ENCODE results near the gene HOXA5.

Gene HOXA5

GRCh38 chr7:27156916-27157701 is 13.6 kb upstream of the HOXA5 start:
- Histone ChIP-seq H3K27me3 (ENCODE audit: insufficient read depth, low read depth) (no peaks in the 10 kb centered on the region), H3K4me1 (ENCODE audit: low read depth, poor library complexity, severe bottlenecking) (no peaks in the 10 kb centered on the region), H4K20me1 (ENCODE audit: insufficient read depth) (no peaks in the 10 kb centered on the region), H2AFZ (ENCODE audit: low read depth) (no peak overlapping the region), H3K4me2 (no peak overlapping the region), H3K9ac (no peak overlapping the region), H3K36me3 (ENCODE audit: insufficient read depth) (no peaks in the 10 kb centered on the region), H3K79me2 (ENCODE audit: insufficient read depth, low read depth) (no peaks in the 10 kb centered on the region), H3K4me3 (IDR thresholded peaks at IDR 0.05; ENCODE audit: insufficient read depth, low read depth, low read length) (no peak overlapping the region), H3K27ac (no peak overlapping the region)
- TF ChIP-seq CTCF (conservative IDR thresholded peaks at IDR 0.05; ENCODE audit: low read depth, low read length): no peak

GRCh38 chr7:27156508-27156898 is 13.0 kb upstream of the HOXA5 start, which contains the start of gene HOXA7:
TSS of gene HOXA7 (minus strand) at chr7:27156675. CDS start at chr7:27156545, 130 bp downstream.
- no peak for TF ChIP-seq CTCF (conservative IDR thresholded peaks at IDR 0.05; ENCODE audit: low read depth, low read length)
- Histone ChIP-seq H4K20me1 (ENCODE audit: insufficient read depth) (no peaks in the 10 kb centered on the region), H3K4me3 (IDR thresholded peaks at IDR 0.05; ENCODE audit: insufficient read depth, low read depth, low read length) (no peak within 1 kb of the TSS), H3K4me1 (ENCODE audit: low read depth, poor library complexity, severe bottlenecking) (no peaks in the 10 kb centered on the region), H2AFZ (ENCODE audit: low read depth) (no peak within 1 kb of the TSS), H3K4me2 (no peak within 1 kb of the TSS), H3K27me3 (ENCODE audit: insufficient read depth, low read depth) (no peaks in the 10 kb centered on the region), H3K27ac (no peak within 1 kb of the TSS), H3K36me3 (ENCODE audit: insufficient read depth) (no peaks in the 10 kb centered on the region), H3K9ac (no peak within 1 kb of the TSS), H3K79me2 (ENCODE audit: insufficient read depth, low read depth) (no peaks in the 10 kb centered on the region)

GRCh38 chr7:27155816-27156507 is 12.5 kb upstream of the HOXA5 start:
- H2AFZ ChIP-seq (ENCODE audit: low read depth): no peak overlapping the region
- H3K36me3 ChIP-seq (ENCODE audit: insufficient read depth): no peaks in the 10 kb centered on the region
- TF ChIP-seq CTCF (conservative IDR thresholded peaks at IDR 0.05; ENCODE audit: low read depth, low read length): no peak
- H4K20me1 ChIP-seq (ENCODE audit: insufficient read depth): no peaks in the 10 kb centered on the region
- no peaks in the 10 kb centered on the region for H3K79me2 ChIP-seq (ENCODE audit: insufficient read depth, low read depth)
- H3K9ac ChIP-seq: no peak overlapping the region
- H3K4me3 ChIP-seq (IDR thresholded peaks at IDR 0.05; ENCODE audit: insufficient read depth, low read depth, low read length): no peak overlapping the region
- no peaks in the 10 kb centered on the region for H3K27me3 ChIP-seq (ENCODE audit: insufficient read depth, low read depth)
- H3K4me1 ChIP-seq (ENCODE audit: low read depth, poor library complexity, severe bottlenecking): no peaks in the 10 kb centered on the region
- H3K4me2 ChIP-seq: no peak overlapping the region
- H3K27ac ChIP-seq: no peak overlapping the region

GRCh38 chr7:27154901-27155815 is 11.7 kb upstream of the HOXA5 start:
- no peak overlapping the region for H3K27ac ChIP-seq
- no peak overlapping the region for H3K4me3 ChIP-seq (IDR thresholded peaks at IDR 0.05; ENCODE audit: insufficient read depth, low read depth, low read length)
- H3K27me3 ChIP-seq (ENCODE audit: insufficient read depth, low read depth): no peaks in the 10 kb centered on the region
- H3K4me2 ChIP-seq: no peak overlapping the region
- no peak overlapping the region for H3K9ac ChIP-seq
- no peaks in the 10 kb centered on the region for H3K4me1 ChIP-seq (ENCODE audit: low read depth, poor library complexity, severe bottlenecking)
- TF ChIP-seq CTCF (conservative IDR thresholded peaks at IDR 0.05; ENCODE audit: low read depth, low read length): no peak
- H3K79me2 ChIP-seq (ENCODE audit: insufficient read depth, low read depth): no peaks in the 10 kb centered on the region
- no peaks in the 10 kb centered on the region for H4K20me1 ChIP-seq (ENCODE audit: insufficient read depth)
- no peak overlapping the region for H2AFZ ChIP-seq (ENCODE audit: low read depth)
- H3K36me3 ChIP-seq (ENCODE audit: insufficient read depth): no peaks in the 10 kb centered on the region

Data from KMS-11 (cell line).